K562 (cell line): ENCODE data around the gene BCL2L1. TPM values are rescaled to one million over a fixed set of nuclear protein-coding genes. Genes with fewer than 3 reads are reported as not detected.

Experiments
- CBX1 ChIP-seq: sonication (generic); IDR thresholded peaks from 2 replicates; pipeline ENCODE4 v1.6.1; 2016; ENCODE audit warnings: antibody characterized with exemption, low read depth, mild to moderate bottlenecking
- E4F1 ChIP-seq: fragments of 250-450 bp; sonication (Bioruptor Pico); IDR thresholded peaks from 2 replicates; pipeline ENCODE4 v1.5.0; 2021; ENCODE audit warnings: mild to moderate bottlenecking, borderline replicate concordance
- ELF2 ChIP-seq: fragments of 250-450 bp; sonication (Bioruptor Pico); IDR thresholded peaks from 2 replicates; pipeline ENCODE4 v1.5.0; 2021; ENCODE audit warnings: mild to moderate bottlenecking
- FOXP4 ChIP-seq: sonication (generic); formaldehyde crosslinking; IDR thresholded peaks from 2 replicates; pipeline ENCODE4 v1.8.0; 2022; ENCODE audit warnings: mild to moderate bottlenecking, missing genetic modification reagents, borderline replicate concordance
- KHSRP ChIP-seq: fragments of 450-650 bp; IDR thresholded peaks from 2 replicates; pipeline ENCODE4 v1.6.1; 2017
- MYC ChIP-seq, 2 experiments: fragments of 250-450 bp in 1 of 2; sonication (Bioruptor Pico) in 1 of 2; IDR thresholded peaks; 2 replicates each; pipeline versions ENCODE4 v1.5.1 to v1.6.1; 2012 to 2021; ENCODE audit warnings: low read depth in 2 of 2, borderline replicate concordance in 1 of 2, improper control_type of control experiment in 1 of 2, low read length in 1 of 2, mild to moderate bottlenecking in 1 of 2, moderate library complexity in 1 of 2
- RBM22 ChIP-seq: fragments of 200-400 bp; formaldehyde crosslinking; IDR thresholded peaks from 2 replicates; pipeline ENCODE4 v1.6.1; 2018; ENCODE audit warnings: low read length, low read depth; ENCODE audit not compliant: poor library complexity, severe bottlenecking
- RBM25 ChIP-seq: fragments of 200-400 bp; formaldehyde crosslinking; IDR thresholded peaks from 2 replicates; pipeline ENCODE4 v1.6.1; 2018; ENCODE audit warnings: low read length, low read depth, moderate library complexity; ENCODE audit not compliant: severe bottlenecking
- TCF3 ChIP-seq: sonication (generic); formaldehyde crosslinking; IDR thresholded peaks from 2 replicates; pipeline ENCODE4 v1.4.0; 2020; ENCODE audit warnings: mild to moderate bottlenecking, missing genetic modification reagents
- ZNF224 ChIP-seq: sonication (generic); formaldehyde crosslinking; IDR thresholded peaks from 2 replicates; pipeline ENCODE4 v1.8.0; 2022; ENCODE audit warnings: mild to moderate bottlenecking, missing genetic modification reagents
- ZNF57 ChIP-seq: fragments of 450-650 bp; formaldehyde crosslinking; IDR thresholded peaks from 2 replicates; pipeline ENCODE4 v1.4.0; 2020; ENCODE audit warnings: mild to moderate bottlenecking, moderate library complexity
- polyA plus RNA-seq, 8 experiments: library from polyadenylated mRNA; depleted of rRNA in 4 of 8; stranded (reverse) in 5 of 8; unstranded in 3 of 8; fragments of >200 nt; fragmentation: Nextera tagmentation in 2 of 8; fragmentation: Illumina TruSeq in 1 of 8; extraction: Ambion mirVana in 2 of 8; extraction: Trizol in 1 of 8; gene quantifications; 2 replicates each; pipeline versions ENCODE4 v1.2.1 to v1.2.3, GENCODE V29; 2011 to 2014; ENCODE audit warnings: inconsistent platforms in 1 of 8, missing spikeins in 1 of 8
- total RNA-seq, 7 experiments: library from RNA; depleted of rRNA in 6 of 7; stranded (reverse); fragments of >200 nt in 6 of 7; fragmentation: Illumina TruSeq in 2 of 7; extraction: Trizol in 2 of 7; gene quantifications; 2 replicates each; pipeline versions ENCODE4 v1.2.1 to v1.2.3, GENCODE V29; 2011 to 2021; ENCODE audit warnings: low replicate concordance in 1 of 7
- TF ChIP-seq, protein P1 (sequence below): fragments of 450-650 bp; IDR thresholded peaks from 2 replicates; pipeline ENCODE4 v1.6.1; 2016; ENCODE audit warnings: mild to moderate bottlenecking, moderate library complexity

BCL2L1 gene
- total and polyA plus RNA-seq, 9 of the 15 experiments (the other 6 are each of a cell fraction or from before 2014, with no cell fraction given): 3.3 to 182 (median 120) TPM

GRCh38 chr20:31723069-31723318 lies 326 bp upstream of the BCL2L1 start (continued):
- TF ChIP-seq E4F1 (CRISPR knock-in tag) (no peak), RBM22 (peak; percentile 18), CBX1 (no peak; the same call in 1 of the 2 replicates), KHSRP (no peak), ZNF224 (CRISPR knock-in tag) (0 out of 2 replicates have a peak, but pooled peaks have one; percentile 22), RBM25 (no peak), ELF2 (CRISPR knock-in tag) (peak; percentile 10; the same call in 1 of the 2 replicates), FOXP4 (CRISPR knock-in tag) (0 out of 2 replicates have a peak, but pooled peaks have one; percentile 32), ZNF57 (CRISPR knock-in tag) (no peak), TCF3 (no peak), MYC (IDR thresholded peaks at IDR 0.05; ENCODE audit: low read depth, low read length) (no peak), MYC (CRISPR knock-in tag; IDR thresholded peaks at IDR 0.05; ENCODE audit: borderline replicate concordance, low read depth) (peak; percentile 84)
- TF ChIP-seq, protein P1, sequence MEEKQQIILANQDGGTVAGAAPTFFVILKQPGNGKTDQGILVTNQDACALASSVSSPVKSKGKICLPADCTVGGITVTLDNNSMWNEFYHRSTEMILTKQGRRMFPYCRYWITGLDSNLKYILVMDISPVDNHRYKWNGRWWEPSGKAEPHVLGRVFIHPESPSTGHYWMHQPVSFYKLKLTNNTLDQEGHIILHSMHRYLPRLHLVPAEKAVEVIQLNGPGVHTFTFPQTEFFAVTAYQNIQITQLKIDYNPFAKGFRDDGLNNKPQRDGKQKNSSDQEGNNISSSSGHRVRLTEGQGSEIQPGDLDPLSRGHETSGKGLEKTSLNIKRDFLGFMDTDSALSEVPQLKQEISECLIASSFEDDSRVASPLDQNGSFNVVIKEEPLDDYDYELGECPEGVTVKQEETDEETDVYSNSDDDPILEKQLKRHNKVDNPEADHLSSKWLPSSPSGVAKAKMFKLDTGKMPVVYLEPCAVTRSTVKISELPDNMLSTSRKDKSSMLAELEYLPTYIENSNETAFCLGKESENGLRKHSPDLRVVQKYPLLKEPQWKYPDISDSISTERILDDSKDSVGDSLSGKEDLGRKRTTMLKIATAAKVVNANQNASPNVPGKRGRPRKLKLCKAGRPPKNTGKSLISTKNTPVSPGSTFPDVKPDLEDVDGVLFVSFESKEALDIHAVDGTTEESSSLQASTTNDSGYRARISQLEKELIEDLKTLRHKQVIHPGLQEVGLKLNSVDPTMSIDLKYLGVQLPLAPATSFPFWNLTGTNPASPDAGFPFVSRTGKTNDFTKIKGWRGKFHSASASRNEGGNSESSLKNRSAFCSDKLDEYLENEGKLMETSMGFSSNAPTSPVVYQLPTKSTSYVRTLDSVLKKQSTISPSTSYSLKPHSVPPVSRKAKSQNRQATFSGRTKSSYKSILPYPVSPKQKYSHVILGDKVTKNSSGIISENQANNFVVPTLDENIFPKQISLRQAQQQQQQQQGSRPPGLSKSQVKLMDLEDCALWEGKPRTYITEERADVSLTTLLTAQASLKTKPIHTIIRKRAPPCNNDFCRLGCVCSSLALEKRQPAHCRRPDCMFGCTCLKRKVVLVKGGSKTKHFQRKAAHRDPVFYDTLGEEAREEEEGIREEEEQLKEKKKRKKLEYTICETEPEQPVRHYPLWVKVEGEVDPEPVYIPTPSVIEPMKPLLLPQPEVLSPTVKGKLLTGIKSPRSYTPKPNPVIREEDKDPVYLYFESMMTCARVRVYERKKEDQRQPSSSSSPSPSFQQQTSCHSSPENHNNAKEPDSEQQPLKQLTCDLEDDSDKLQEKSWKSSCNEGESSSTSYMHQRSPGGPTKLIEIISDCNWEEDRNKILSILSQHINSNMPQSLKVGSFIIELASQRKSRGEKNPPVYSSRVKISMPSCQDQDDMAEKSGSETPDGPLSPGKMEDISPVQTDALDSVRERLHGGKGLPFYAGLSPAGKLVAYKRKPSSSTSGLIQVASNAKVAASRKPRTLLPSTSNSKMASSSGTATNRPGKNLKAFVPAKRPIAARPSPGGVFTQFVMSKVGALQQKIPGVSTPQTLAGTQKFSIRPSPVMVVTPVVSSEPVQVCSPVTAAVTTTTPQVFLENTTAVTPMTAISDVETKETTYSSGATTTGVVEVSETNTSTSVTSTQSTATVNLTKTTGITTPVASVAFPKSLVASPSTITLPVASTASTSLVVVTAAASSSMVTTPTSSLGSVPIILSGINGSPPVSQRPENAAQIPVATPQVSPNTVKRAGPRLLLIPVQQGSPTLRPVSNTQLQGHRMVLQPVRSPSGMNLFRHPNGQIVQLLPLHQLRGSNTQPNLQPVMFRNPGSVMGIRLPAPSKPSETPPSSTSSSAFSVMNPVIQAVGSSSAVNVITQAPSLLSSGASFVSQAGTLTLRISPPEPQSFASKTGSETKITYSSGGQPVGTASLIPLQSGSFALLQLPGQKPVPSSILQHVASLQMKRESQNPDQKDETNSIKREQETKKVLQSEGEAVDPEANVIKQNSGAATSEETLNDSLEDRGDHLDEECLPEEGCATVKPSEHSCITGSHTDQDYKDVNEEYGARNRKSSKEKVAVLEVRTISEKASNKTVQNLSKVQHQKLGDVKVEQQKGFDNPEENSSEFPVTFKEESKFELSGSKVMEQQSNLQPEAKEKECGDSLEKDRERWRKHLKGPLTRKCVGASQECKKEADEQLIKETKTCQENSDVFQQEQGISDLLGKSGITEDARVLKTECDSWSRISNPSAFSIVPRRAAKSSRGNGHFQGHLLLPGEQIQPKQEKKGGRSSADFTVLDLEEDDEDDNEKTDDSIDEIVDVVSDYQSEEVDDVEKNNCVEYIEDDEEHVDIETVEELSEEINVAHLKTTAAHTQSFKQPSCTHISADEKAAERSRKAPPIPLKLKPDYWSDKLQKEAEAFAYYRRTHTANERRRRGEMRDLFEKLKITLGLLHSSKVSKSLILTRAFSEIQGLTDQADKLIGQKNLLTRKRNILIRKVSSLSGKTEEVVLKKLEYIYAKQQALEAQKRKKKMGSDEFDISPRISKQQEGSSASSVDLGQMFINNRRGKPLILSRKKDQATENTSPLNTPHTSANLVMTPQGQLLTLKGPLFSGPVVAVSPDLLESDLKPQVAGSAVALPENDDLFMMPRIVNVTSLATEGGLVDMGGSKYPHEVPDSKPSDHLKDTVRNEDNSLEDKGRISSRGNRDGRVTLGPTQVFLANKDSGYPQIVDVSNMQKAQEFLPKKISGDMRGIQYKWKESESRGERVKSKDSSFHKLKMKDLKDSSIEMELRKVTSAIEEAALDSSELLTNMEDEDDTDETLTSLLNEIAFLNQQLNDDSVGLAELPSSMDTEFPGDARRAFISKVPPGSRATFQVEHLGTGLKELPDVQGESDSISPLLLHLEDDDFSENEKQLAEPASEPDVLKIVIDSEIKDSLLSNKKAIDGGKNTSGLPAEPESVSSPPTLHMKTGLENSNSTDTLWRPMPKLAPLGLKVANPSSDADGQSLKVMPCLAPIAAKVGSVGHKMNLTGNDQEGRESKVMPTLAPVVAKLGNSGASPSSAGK: no peak; the same call in 1 of the 2 replicates
